Measurements from ENCODE around the gene ARHGAP44.

The ARHGAP44 gene

DNA sequence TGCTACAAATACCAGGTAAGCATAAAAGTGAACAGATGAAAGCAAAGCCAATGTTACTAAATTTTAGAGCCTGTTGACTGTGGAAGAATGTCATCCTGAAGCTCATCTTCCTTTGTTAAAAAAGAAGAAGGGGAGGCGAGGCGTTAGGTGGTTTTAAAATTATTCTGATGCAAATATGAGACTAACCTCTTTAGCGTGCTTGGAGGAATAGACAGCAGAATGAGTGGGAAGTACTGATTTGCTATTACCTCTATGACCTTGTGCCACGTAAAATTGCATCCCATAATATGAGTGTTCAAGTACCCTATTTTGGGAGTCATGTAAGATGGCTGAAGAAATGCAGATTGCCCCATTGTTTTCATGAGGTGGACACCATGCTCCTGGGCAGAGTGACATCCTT is 132.8 kb downstream of the ARHGAP44 start:
- Histone ChIP-seq H3K79me2 (ENCODE audit: control insufficient read depth, insufficient read depth, low read length, unreplicated experiment) (no peaks in the 10 kb centered on the region), H3K27me3 (ENCODE audit: insufficient read depth, low read length) (no peaks in the 10 kb centered on the region), H2AFZ (ENCODE audit: low read length, unreplicated experiment) (no peak overlapping the region), H3K27ac (ENCODE audit: low read depth, low read length) (no peak overlapping the region), H3K36me3 (ENCODE audit: insufficient read depth, low read length) (no peaks in the 10 kb centered on the region), H3K4me1 (ENCODE audit: control insufficient read depth, insufficient read depth, low read length, unreplicated experiment) (peaks cover 1% of the 10 kb centered on the region), H3K4me3 (ENCODE audit: low read depth, low read length) (no peak overlapping the region)

DNA sequence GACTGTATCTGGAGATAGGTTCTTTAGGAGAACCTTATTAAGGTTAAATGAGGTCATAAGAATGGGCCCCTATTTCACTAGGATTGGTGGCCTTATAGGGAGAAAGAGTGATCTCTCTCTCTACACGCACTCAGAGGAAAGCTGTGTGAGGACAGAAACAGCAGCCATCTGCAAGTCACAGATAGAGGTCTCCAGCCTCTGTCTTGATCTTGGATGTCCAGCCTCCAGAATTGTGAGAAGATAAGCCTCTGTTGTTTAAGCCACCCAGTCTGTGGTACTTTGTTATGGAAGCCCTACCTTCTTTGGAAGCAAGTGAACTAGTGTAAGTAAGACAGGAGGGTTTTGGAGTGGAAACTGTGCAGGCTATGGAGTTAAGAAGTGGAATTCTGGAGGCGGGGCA is 135.3 kb downstream of the ARHGAP44 start:
- Histone ChIP-seq H3K4me1 (ENCODE audit: control insufficient read depth, insufficient read depth, low read length, unreplicated experiment) (peaks cover 12% of the 10 kb centered on the region), H3K27me3 (ENCODE audit: insufficient read depth, low read length) (no peaks in the 10 kb centered on the region), H2AFZ (ENCODE audit: low read length, unreplicated experiment) (no peak overlapping the region), H3K36me3 (ENCODE audit: insufficient read depth, low read length) (no peaks in the 10 kb centered on the region), H3K4me3 (ENCODE audit: low read depth, low read length) (no peak overlapping the region), H3K27ac (ENCODE audit: low read depth, low read length) (no peak overlapping the region), H3K79me2 (ENCODE audit: control insufficient read depth, insufficient read depth, low read length, unreplicated experiment) (no peaks in the 10 kb centered on the region)

DNA sequence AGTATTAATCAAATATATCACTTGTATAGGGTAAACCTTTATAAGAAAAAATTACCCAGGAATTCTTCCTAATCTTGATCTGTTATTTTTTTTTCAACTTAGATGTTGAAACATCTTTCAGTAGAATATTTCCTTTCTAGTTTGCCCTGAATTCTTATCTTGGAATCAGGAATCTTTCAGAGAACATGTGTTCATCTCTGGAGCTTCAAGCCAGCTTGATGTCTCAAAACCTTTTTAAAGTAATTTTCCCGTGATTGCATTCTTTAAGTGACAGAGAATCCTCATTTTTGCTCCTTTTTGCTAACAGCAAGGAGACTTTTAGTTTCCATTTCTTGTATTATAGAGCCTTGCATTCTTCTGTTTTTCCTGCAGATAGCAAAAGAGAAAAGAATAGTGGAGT is 137.7 kb downstream of the ARHGAP44 start:
- peak overlapping the region; percentile 28 for H2AFZ ChIP-seq (ENCODE audit: low read length, unreplicated experiment)
- H3K27ac ChIP-seq (ENCODE audit: low read depth, low read length) = no peak overlapping the region
- no peaks in the 10 kb centered on the region for H3K27me3 ChIP-seq (ENCODE audit: insufficient read depth, low read length)
- peaks cover 12% of the 10 kb centered on the region for H3K4me1 ChIP-seq (ENCODE audit: control insufficient read depth, insufficient read depth, low read length, unreplicated experiment)
- H3K4me3 ChIP-seq (ENCODE audit: low read depth, low read length) = peak overlapping the region; percentile 12; the same call in 1 of the 2 replicates
- no peaks in the 10 kb centered on the region for H3K36me3 ChIP-seq (ENCODE audit: insufficient read depth, low read length)
- H3K79me2 ChIP-seq (ENCODE audit: control insufficient read depth, insufficient read depth, low read length, unreplicated experiment) = no peaks in the 10 kb centered on the region

DNA sequence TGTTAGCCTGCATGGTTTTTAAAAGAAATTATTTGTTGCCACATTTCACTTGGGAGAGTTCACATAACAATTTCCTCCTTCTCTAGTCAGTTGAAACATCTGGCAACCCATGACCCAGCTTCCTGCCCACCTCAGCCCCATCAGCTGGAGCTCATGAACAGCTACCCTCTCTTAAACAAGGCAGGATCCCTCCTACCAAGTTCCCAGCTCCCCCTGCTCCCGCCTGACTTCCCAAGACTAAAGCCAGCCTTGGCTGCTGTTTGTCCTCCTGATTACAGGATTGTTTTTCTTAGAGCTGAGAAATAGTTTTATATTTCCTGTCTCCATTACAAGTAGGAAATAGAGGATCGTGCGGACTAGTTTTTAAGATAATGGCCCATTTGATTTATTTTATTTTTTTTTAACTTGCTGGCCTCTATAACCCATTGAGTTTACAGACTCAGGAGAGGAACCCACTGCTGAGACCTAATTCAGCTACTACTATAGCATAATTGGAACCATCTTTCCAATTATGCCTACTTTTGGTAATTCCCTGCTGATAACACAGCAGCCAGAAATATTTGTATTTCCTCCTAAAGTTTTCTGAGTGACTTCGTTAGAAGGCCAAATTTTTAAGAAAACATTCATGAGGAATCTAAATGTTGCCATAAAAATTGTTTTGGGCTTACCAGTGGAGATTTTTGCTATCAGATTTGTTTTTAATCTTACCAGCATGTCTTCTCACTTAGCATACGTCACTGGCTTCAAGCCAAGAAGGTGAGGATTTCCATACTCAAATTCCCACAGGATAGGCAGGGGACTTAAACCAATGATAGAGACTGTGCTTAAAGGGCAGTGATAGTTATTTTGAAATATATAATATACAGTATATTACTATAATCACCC is 138.5 kb downstream of the ARHGAP44 start:
- Histone ChIP-seq H3K4me3 (ENCODE audit: low read depth, low read length) (peak overlapping the region; percentile 12; the same call in 1 of the 2 replicates), H3K4me1 (ENCODE audit: control insufficient read depth, insufficient read depth, low read length, unreplicated experiment) (peaks cover 12% of the 10 kb centered on the region), H3K27ac (ENCODE audit: low read depth, low read length) (peak overlapping the region; percentile 39), H3K27me3 (ENCODE audit: insufficient read depth, low read length) (no peaks in the 10 kb centered on the region), H3K36me3 (ENCODE audit: insufficient read depth, low read length) (no peaks in the 10 kb centered on the region), H3K79me2 (ENCODE audit: control insufficient read depth, insufficient read depth, low read length, unreplicated experiment) (no peaks in the 10 kb centered on the region), H2AFZ (ENCODE audit: low read length, unreplicated experiment) (peak overlapping the region; percentile 28)

DNA sequence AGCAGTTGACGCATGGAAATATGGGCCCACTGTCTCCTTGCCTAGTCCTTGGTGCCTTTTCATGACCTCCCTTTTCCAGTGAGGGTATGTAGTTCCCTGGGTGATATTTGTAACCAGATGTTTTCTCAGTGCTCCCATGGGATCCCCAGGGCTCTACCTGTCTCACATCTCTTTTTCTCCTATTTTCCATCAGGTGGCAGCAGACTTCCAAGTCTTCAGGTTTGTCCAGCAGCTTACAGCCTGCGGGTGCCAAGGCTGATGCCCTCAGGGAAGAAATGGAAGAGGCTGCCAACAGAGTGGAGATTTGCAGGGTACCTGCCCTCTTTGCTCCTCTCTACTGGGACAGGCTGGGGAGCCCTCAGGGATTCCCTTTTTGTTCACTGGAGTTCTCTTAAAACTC is 139.4 kb downstream of the ARHGAP44 start:
- Histone ChIP-seq H3K27ac (ENCODE audit: low read depth, low read length) (no peak overlapping the region), H3K4me1 (ENCODE audit: control insufficient read depth, insufficient read depth, low read length, unreplicated experiment) (peaks cover 12% of the 10 kb centered on the region), H2AFZ (ENCODE audit: low read length, unreplicated experiment) (no peak overlapping the region), H3K36me3 (ENCODE audit: insufficient read depth, low read length) (no peaks in the 10 kb centered on the region), H3K27me3 (ENCODE audit: insufficient read depth, low read length) (no peaks in the 10 kb centered on the region), H3K79me2 (ENCODE audit: control insufficient read depth, insufficient read depth, low read length, unreplicated experiment) (no peaks in the 10 kb centered on the region), H3K4me3 (ENCODE audit: low read depth, low read length) (no peak overlapping the region)

DNA sequence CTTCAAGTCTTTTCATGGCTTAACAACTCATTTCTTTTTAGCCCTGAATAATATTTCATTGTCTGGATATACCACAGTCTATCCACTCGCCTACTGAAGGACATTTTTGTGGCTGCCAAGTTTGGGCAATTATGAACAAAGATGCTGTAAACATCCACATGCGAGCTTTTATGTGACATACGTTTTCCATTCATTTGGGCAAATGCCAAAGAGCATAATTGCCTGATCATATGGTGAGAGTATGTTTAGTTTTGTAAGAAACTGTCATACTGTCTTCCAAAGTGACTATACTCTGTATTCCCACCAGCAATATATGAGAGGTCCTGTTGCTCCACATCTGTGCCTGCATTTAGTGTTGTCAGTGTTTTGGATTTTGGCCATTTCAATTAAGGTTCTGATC is 147.2 kb downstream of the ARHGAP44 start:
- no peak overlapping the region for H3K27ac ChIP-seq (ENCODE audit: low read depth, low read length)

DNA sequence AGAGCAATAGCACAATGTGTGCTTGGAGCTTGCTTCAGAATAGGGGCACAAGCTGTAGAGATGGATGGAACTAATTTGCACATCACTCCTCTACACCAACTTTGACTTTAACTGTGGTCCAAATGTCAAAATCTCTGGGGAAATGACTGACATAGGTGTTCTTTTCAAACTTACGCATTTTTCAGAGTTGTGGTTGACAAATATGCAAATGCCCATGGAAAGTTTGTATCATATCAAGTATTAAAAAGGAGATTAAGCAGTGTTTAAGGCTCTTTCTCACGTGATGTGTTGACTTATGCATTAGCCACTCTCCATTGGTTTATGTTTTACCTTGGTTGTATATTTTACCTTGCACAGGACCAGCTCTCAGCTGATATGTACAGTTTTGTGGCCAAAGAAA is 151.4 kb downstream of the ARHGAP44 start:
- no peak overlapping the region for H3K27ac ChIP-seq (ENCODE audit: low read depth, low read length)
- H3K79me2 ChIP-seq (ENCODE audit: control insufficient read depth, insufficient read depth, low read length, unreplicated experiment) = no peaks in the 10 kb centered on the region
- no peaks in the 10 kb centered on the region for H3K27me3 ChIP-seq (ENCODE audit: insufficient read depth, low read length)
- H3K36me3 ChIP-seq (ENCODE audit: insufficient read depth, low read length) = no peaks in the 10 kb centered on the region
- no peak overlapping the region for H3K4me3 ChIP-seq (ENCODE audit: low read depth, low read length)
- H2AFZ ChIP-seq (ENCODE audit: low read length, unreplicated experiment) = no peak overlapping the region
- no peaks in the 10 kb centered on the region for H3K4me1 ChIP-seq (ENCODE audit: control insufficient read depth, insufficient read depth, low read length, unreplicated experiment)

More for the DNA sequence above, 147.2 kb downstream of the ARHGAP44 start:
- H3K36me3 ChIP-seq (ENCODE audit: insufficient read depth, low read length) = no peaks in the 10 kb centered on the region
- no peak overlapping the region for H3K4me3 ChIP-seq (ENCODE audit: low read depth, low read length)
- H2AFZ ChIP-seq (ENCODE audit: low read length, unreplicated experiment) = no peak overlapping the region
- H3K4me1 ChIP-seq (ENCODE audit: control insufficient read depth, insufficient read depth, low read length, unreplicated experiment) = no peaks in the 10 kb centered on the region
- no peaks in the 10 kb centered on the region for H3K79me2 ChIP-seq (ENCODE audit: control insufficient read depth, insufficient read depth, low read length, unreplicated experiment)
- H3K27me3 ChIP-seq (ENCODE audit: insufficient read depth, low read length) = no peaks in the 10 kb centered on the region

- no peak overlapping the region for H3K27ac ChIP-seq (ENCODE audit: low read depth, low read length)
- no peaks in the 10 kb centered on the region for H3K4me1 ChIP-seq (ENCODE audit: control insufficient read depth, insufficient read depth, low read length, unreplicated experiment)
- H2AFZ ChIP-seq (ENCODE audit: low read length, unreplicated experiment) = no peak overlapping the region
- no peaks in the 10 kb centered on the region for H3K27me3 ChIP-seq (ENCODE audit: insufficient read depth, low read length)
- no peak overlapping the region for H3K4me3 ChIP-seq (ENCODE audit: low read depth, low read length)
- no peaks in the 10 kb centered on the region for H3K36me3 ChIP-seq (ENCODE audit: insufficient read depth, low read length)
- H3K79me2 ChIP-seq (ENCODE audit: control insufficient read depth, insufficient read depth, low read length, unreplicated experiment) = no peaks in the 10 kb centered on the region
These were observed 157.7 kb downstream of the ARHGAP44 start for GRCh38 chr17:12947047-12947446.

GRCh38 chr17:12952012-12952411 is 162.7 kb downstream of the ARHGAP44 start:
- H3K27me3 ChIP-seq (ENCODE audit: insufficient read depth, low read length) = no peaks in the 10 kb centered on the region
- H3K27ac ChIP-seq (ENCODE audit: low read depth, low read length) = no peak overlapping the region
- no peaks in the 10 kb centered on the region for H3K36me3 ChIP-seq (ENCODE audit: insufficient read depth, low read length)
- no peaks in the 10 kb centered on the region for H3K79me2 ChIP-seq (ENCODE audit: control insufficient read depth, insufficient read depth, low read length, unreplicated experiment)
- no peak overlapping the region for H2AFZ ChIP-seq (ENCODE audit: low read length, unreplicated experiment)
- no peaks in the 10 kb centered on the region for H3K4me1 ChIP-seq (ENCODE audit: control insufficient read depth, insufficient read depth, low read length, unreplicated experiment)
- H3K4me3 ChIP-seq (ENCODE audit: low read depth, low read length) = no peak overlapping the region

DNA sequence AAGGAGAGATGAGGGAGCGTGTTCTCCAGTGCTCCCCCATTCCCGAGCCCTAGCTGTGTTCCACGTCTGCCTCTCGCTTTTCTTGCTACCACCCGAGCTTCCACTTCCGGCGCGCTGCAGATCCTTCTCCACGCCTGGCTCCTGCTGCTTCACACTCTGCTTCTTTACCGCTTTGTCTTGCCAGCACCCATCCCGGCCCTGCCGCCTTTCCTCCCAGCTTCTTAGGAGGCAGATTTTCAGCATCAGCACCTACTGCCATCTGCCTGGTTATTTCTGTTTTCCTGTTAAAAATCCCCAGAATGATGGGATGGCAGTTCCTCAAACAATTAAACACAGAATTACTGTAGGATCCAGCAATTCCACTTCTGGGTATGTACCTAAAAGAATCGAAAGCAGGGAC is 163.9 kb downstream of the ARHGAP44 start:
- H3K36me3 ChIP-seq (ENCODE audit: insufficient read depth, low read length) = no peaks in the 10 kb centered on the region

DNA sequence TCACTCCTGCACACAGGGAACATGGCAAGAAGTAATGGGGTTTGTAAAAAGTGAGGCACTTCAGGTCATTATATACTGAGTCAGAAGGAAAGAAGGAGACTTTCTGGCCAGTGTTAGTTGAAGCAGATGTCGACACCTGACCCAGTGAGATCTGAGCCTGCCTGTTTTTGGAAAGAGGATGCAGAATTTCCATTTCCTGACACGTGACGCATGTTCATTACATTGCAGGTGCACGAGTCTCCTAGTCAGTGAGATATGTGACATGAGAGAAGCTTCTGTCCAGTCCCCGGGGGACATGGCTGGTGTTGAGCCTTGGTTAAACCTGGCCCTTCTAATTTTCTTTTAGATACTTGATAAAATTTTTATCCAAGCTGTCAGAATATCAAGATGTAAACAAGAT is 166.2 kb downstream of the ARHGAP44 start:
- no peaks in the 10 kb centered on the region for H3K36me3 ChIP-seq (ENCODE audit: insufficient read depth, low read length)
- H3K79me2 ChIP-seq (ENCODE audit: control insufficient read depth, insufficient read depth, low read length, unreplicated experiment) = no peaks in the 10 kb centered on the region

More for the DNA sequence above, 163.9 kb downstream of the ARHGAP44 start:
- Histone ChIP-seq H3K79me2 (ENCODE audit: control insufficient read depth, insufficient read depth, low read length, unreplicated experiment) (no peaks in the 10 kb centered on the region), H3K4me1 (ENCODE audit: control insufficient read depth, insufficient read depth, low read length, unreplicated experiment) (no peaks in the 10 kb centered on the region), H3K4me3 (ENCODE audit: low read depth, low read length) (no peak overlapping the region), H3K27me3 (ENCODE audit: insufficient read depth, low read length) (no peaks in the 10 kb centered on the region), H3K27ac (ENCODE audit: low read depth, low read length) (no peak overlapping the region), H2AFZ (ENCODE audit: low read length, unreplicated experiment) (no peak overlapping the region)

More for the DNA sequence above, 166.2 kb downstream of the ARHGAP44 start:
- Histone ChIP-seq H3K27me3 (ENCODE audit: insufficient read depth, low read length) (no peaks in the 10 kb centered on the region), H3K4me3 (ENCODE audit: low read depth, low read length) (no peak overlapping the region), H2AFZ (ENCODE audit: low read length, unreplicated experiment) (no peak overlapping the region), H3K27ac (ENCODE audit: low read depth, low read length) (no peak overlapping the region), H3K4me1 (ENCODE audit: control insufficient read depth, insufficient read depth, low read length, unreplicated experiment) (peaks cover 13% of the 10 kb centered on the region)

All from ACC112 (cell line).